Thyroid gland (tissue), 4 donors: ENCODE results near the gene SEC22C.

Source experiments
- POLR2A ChIP-seq, 2 donors: fragments of 450-650 bp; IDR thresholded peaks; one replicate each; pipeline ENCODE4 v1.6.1; 2017; ENCODE audit warnings: antibody characterized with exemption in 2 of 2, mild to moderate bottlenecking in 2 of 2, moderate library complexity in 1 of 2
- TF ChIP-seq, protein P1 (sequence below), 6 experiments: fragments of 200-600 bp in 3 of 6; fragments of 450-650 bp in 3 of 6; sonication (generic) in 3 of 6; IDR thresholded peaks; one replicate each; pipeline ENCODE4 v1.5.1; 2016 to 2019; ENCODE audit warnings: antibody characterized with exemption in 6 of 6, mild to moderate bottlenecking in 2 of 6, inconsistent platforms in 1 of 6, moderate library complexity in 1 of 6

DNA sequence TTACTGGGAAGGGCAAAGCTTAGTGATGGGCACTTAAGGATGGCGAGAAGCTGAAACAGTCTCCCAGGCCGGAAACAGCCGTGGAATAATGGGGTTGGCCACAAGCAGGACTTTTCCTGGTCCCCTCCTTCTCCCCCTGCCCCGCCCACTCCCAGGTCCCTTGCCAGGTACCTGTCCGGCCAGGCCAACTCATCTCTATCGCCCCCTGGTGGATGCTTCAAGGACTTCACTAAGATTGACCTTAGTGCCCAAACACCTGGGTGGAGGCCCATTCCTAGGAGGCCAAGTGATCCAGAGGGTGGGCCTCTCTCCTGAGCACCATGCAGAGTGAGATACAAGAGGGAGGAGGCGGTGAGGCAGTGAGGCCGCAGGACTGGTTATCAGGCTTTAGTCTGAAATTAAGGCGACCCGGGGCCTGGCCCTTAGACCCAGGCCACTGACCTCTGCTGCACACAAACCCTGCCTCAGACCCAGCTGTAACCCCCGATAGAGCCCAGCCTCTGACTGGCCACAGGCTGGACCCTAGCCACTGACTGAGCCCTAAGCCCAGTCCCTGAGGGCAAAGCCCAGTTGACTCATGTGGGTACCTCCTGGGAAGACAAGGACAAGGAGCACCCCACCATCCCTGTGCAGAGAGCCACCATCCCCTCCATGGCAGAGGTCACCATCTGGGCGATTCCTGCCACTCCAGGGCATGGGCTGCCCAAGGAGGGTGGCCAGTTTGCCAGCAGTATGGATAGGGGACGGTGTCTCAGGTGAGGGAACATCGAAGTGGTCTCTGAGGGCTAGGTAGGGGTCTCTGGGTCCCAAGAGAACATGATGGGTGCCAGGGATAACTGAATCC lies 41.7 kb downstream of the SEC22C start:
- TF ChIP-seq, protein P1, sequence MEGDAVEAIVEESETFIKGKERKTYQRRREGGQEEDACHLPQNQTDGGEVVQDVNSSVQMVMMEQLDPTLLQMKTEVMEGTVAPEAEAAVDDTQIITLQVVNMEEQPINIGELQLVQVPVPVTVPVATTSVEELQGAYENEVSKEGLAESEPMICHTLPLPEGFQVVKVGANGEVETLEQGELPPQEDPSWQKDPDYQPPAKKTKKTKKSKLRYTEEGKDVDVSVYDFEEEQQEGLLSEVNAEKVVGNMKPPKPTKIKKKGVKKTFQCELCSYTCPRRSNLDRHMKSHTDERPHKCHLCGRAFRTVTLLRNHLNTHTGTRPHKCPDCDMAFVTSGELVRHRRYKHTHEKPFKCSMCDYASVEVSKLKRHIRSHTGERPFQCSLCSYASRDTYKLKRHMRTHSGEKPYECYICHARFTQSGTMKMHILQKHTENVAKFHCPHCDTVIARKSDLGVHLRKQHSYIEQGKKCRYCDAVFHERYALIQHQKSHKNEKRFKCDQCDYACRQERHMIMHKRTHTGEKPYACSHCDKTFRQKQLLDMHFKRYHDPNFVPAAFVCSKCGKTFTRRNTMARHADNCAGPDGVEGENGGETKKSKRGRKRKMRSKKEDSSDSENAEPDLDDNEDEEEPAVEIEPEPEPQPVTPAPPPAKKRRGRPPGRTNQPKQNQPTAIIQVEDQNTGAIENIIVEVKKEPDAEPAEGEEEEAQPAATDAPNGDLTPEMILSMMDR (IDR thresholded peaks at IDR 0.05) = peak; percentile 52 to 91 (median 70)
- TF ChIP-seq POLR2A (IDR thresholded peaks at IDR 0.05) = no peak
